HG03095 (cell line): ENCODE data around the gene IGDCC3.
"Not testable (repeated sequence)": the region's sequence is repeated elsewhere in the genome, so short reads cannot be mapped to it uniquely, and the experiment has no call there.

ENCODE experiments used
- ATAC-seq: cut with Tn5 transposase; IDR thresholded peaks from one replicate; pipeline ENCODE4 v1.9.1; 2021; ENCODE audit warnings: moderate library complexity; ENCODE audit not compliant: unreplicated experiment

Gene IGDCC3

GRCh38 chr15:65371976-65372786, 5.6 kb downstream of the IGDCC3 start:
- no peak for ATAC-seq

- no peak for ATAC-seq
These were observed 6.9 kb downstream of the IGDCC3 start for GRCh38 chr15:65370885-65371284.

- no peak for ATAC-seq
These were observed 8.2 kb downstream of the IGDCC3 start for GRCh38 chr15:65369651-65370050.

GRCh38 chr15:65369212-65369547, 8.6 kb downstream of the IGDCC3 start:
- no peak for ATAC-seq

GRCh38 chr15:65368302-65369211, 9.2 kb downstream of the IGDCC3 start:
- no peak for ATAC-seq

DNA sequence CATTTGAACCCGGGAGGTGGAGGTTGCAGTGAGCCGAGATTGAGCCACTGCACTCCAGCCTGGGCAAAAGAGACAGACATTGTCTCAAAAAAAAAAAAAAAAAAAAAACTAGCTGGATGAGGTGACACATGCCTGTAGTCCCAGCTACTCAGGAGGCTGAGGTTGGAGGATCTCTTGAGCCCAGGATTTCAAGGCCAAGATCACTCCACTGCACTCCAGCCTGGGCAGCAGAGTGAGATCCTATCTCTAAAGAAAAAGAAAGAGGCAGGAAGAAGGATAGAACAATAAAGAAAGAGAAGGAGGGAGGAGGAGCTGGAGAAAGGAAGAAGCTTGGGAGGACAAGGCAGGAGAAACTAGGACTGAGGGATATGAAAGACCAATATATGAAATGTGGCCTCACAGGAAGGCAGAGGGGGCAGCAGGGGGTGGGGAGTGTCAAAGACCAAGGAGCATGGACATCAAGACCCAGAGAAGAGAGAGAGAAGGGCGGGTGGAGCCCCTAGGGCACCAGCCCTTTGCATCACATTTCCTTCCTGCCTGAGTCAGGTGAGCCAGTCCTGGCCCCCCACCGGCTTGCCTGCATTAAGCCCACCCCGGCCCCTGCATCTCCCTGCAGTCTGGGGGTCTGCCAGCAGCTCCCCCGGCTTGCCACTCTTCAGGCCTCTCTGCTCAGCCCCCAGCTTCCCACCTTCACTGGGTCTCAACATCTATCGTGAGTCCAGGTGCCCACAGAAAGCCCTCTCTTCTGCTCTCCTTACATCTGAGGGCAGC, 11.5 kb downstream of the IGDCC3 start:
- ATAC-seq: no peak

- ATAC-seq: no peak
These were observed 12.6 kb downstream of the IGDCC3 start for GRCh38 chr15:65365229-65365628.

- no peak for ATAC-seq
These were observed 14.0 kb downstream of the IGDCC3 start for GRCh38 chr15:65363766-65364165.

DNA sequence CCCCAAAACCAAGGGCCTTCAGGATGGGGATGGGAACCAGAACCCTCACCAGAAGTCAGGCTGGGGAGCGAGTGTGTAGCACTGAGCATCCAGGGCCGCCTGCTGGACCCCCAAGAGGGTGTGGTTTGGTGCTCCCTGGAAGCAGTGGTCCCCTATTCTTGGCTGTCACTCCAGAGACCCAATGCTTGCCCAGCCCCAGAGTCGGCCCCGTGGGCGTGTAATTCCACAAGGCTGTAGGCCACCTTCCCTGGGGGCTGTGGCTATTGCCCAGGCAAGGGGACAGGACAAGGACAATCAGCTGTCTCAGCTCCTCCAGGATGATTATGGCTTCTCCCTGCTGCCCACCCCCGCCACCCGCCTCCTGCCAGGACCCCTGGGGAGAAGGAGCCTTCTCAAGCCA, 14.5 kb downstream of the IGDCC3 start:
- no peak for ATAC-seq

DNA sequence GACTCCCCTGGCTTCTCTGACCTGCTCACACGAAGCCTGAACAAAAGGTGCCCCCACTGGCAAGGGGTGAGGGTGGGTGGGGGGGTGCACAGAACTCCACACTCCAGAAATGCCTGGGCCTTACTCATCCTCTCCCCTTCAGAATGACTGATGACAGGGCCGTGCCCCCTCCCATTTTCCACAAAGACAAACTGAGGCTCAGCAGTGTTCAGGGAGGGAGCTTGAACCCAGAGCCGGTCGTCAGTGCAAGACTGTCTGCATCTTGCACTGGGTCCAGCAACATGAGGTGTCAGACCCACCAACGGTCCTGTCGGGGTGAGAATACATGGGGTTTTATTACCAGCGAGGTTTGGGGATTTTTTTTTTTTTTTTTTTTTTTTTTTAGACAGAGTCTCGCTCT, 15.3 kb downstream of the IGDCC3 start:
- no peak for ATAC-seq

GRCh38 chr15:65361708-65362459, 15.9 kb downstream of the IGDCC3 start:
- ATAC-seq: no peak

DNA sequence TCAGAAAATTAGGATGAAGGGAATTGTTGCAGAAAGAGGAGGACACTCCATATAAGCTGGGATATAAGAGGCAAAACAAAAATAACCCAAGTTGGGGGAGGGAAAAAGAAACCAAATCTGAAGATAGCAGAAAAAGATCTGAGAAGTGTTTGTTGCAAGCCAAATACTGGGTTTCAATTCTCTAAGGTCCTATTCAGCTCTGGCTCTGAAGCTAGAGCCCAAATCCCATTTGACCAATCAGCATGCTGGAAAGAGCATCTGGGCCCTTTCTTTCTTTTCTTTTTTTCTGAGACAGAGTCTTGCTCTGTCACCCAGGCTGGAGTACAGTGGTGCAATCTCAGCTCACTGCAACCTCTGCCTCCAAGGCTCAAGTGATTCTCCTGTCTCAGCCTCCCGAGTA, 17.3 kb downstream of the IGDCC3 start:
- no peak for ATAC-seq

DNA sequence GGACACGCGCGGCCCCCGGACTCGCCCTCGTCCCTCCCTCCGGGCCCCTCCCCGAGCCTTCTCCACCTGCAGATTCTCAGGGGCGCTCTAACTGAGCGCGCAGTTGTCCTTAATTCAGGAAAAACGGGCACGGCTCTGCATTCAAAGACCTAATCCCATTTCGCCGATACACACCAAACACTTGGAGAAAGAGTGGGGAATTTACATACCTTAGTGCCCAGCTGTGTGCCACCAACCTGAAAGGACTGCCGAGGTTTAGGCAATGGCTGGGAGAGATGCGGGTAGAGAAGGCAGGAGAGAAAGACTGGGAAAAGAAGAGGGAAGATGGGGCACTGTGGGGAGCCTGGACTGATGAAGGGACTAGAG, 21.8 kb downstream of the IGDCC3 start:
- ATAC-seq: no peak

DNA sequence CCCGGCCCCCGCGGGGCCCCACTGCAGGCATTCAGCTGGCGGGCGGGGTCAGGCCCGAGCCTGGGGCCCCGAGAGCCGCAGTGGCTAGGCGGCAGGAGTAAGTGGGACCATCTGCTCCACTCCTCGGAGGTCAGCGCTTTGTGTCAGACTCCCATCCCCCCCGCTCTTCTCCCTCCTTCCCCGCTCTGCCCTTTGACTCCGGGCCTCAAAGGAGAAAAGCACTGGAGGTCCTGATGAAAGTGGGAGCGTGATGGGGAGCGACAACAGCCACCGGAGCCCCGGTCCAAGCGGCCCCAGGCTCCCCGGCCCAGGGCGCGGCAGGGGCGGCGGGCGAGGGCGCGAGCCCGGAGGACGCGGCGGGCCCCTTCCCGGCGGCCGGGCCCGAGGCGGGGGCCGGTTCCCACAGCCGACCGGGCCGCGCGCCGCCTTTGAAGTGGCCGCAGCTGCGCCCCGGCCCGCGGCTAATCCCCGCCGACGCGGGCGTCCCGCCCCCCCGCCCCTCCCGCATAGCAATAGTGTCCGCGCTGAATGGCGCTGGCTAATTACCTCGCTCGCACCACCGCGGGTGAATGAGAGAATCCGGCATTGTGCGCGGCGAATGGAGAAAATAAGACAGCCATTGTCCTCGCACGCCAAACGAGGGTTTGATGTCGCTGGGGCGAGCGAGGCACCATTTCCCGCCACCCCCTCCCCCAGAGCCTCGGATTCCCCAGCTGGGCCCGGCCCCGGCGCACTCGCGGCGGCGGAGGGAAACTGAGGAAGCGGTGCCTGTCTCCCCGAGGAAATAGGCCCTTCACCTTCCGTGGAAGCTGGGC, 22.4 kb downstream of the IGDCC3 start:
- no peak for ATAC-seq

DNA sequence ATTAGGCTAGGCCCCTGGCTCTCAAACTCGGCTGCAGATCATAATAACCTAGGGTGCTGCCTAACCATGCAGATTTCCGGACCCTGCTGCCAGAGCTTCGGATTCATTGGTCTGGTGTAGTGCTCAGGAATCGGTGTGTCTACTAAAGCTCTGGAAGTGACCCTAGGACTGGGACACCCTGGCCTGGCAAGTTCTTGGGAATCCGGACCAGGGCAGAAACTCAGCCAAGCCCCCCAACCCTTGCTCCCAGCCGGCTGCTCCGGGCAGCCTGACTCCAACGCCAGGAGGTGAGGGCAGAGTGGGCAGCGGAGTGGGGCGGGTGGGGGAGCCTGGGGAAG, 23.0 kb downstream of the IGDCC3 start:
- no peak for ATAC-seq

GRCh38 chr15:65351972-65352371, 25.8 kb downstream of the IGDCC3 start:
- not testable (repeated sequence) for ATAC-seq

GRCh38 chr15:65349338-65349737, 28.5 kb downstream of the IGDCC3 start:
- no peak for ATAC-seq

DNA sequence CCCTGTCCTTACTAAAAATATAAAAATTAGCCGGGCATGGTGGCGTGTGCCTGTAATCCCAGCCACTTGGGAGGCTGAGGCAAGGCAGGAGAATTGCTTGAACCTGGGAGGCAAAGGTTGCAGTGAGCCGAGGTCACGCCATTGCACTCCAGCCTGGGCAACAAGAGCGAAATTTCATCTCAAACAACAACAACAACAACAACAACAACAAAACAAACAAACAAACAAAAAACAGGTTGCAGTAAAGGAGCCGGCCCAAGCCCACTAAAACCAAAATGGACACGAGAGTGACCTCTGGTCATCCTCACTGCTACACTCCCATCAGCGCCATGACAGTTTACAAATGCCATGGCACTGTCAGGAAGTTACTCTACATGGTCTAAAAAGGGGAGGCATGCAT, 30.0 kb downstream of the IGDCC3 start:
- ATAC-seq: not testable (repeated sequence)

- ATAC-seq: no peak
These were observed 30.8 kb downstream of the IGDCC3 start for GRCh38 chr15:65346856-65347598.
